ENCODE results near the gene LHFPL2.

LHFPL2 gene

GRCh38 chr5:78661044-78661443 lies 12.5 kb upstream of the LHFPL2 start:
- H3K9me2 ChIP-seq (replicated peaks; ENCODE audit: control insufficient read depth, low read length) = no peaks in the 10 kb centered on the region
- H3K9me3 ChIP-seq (ENCODE audit: control insufficient read depth, insufficient read depth, low read length) = 0 out of 2 replicates have a peak, but pooled peaks cover 3% of the 10 kb centered on the region
- H4K20me1 ChIP-seq (ENCODE audit: control insufficient read depth, insufficient read depth, low read depth, low read length) = no peaks in the 10 kb centered on the region
- H3K4me2 ChIP-seq (ENCODE audit: low read length) = no peak overlapping the region
- no peaks in the 10 kb centered on the region for H3K79me2 ChIP-seq (ENCODE audit: control insufficient read depth, low read length)
- H3F3A ChIP-seq (ENCODE audit: control insufficient read depth, insufficient read depth) = no peaks in the 10 kb centered on the region
- H3K36me3 ChIP-seq (ENCODE audit: control insufficient read depth, low read length) = no peaks in the 10 kb centered on the region
- no peak overlapping the region for H3K4me3 ChIP-seq (ENCODE audit: low read length)
- no peaks in the 10 kb centered on the region for H3K27me3 ChIP-seq (ENCODE audit: control insufficient read depth, low read length)
- no peak for TF ChIP-seq CTCF (IDR thresholded peaks at IDR 0.05; ENCODE audit: low read depth, low read length, poor library complexity, severe bottlenecking)
- no peak for TF ChIP-seq EZH2phosphoT487 (IDR thresholded peaks at IDR 0.05; ENCODE audit: borderline replicate concordance, low read length)
- no peak overlapping the region for H3K27ac ChIP-seq (ENCODE audit: low read depth, low read length)
- peaks cover 10% of the 10 kb centered on the region; the same call in 1 of the 2 replicates for H3K4me1 ChIP-seq (ENCODE audit: control insufficient read depth, low read length)

- Histone ChIP-seq H3K9me2 (replicated peaks; ENCODE audit: control insufficient read depth, low read length) (no peaks in the 10 kb centered on the region), H3K4me3 (ENCODE audit: low read length) (no peak overlapping the region), H3K27me3 (ENCODE audit: control insufficient read depth, low read length) (no peaks in the 10 kb centered on the region), H3K4me2 (ENCODE audit: low read length) (no peak overlapping the region), H4K20me1 (ENCODE audit: control insufficient read depth, insufficient read depth, low read depth, low read length) (no peaks in the 10 kb centered on the region), H3K36me3 (ENCODE audit: control insufficient read depth, low read length) (no peaks in the 10 kb centered on the region), H3F3A (ENCODE audit: control insufficient read depth, insufficient read depth) (no peaks in the 10 kb centered on the region), H3K9me3 (ENCODE audit: control insufficient read depth, insufficient read depth, low read length) (0 out of 2 replicates have a peak, but pooled peaks cover 3% of the 10 kb centered on the region), H3K79me2 (ENCODE audit: control insufficient read depth, low read length) (no peaks in the 10 kb centered on the region), H3K27ac (ENCODE audit: low read depth, low read length) (no peak overlapping the region), H3K4me1 (ENCODE audit: control insufficient read depth, low read length) (peaks cover 10% of the 10 kb centered on the region; the same call in 1 of the 2 replicates)
- TF ChIP-seq CTCF (IDR thresholded peaks at IDR 0.05; ENCODE audit: low read depth, low read length, poor library complexity, severe bottlenecking) (no peak), EZH2phosphoT487 (IDR thresholded peaks at IDR 0.05; ENCODE audit: borderline replicate concordance, low read length) (no peak)
These were observed 11.8 kb upstream of the LHFPL2 start for GRCh38 chr5:78660401-78660800.

- TF ChIP-seq EZH2phosphoT487 (IDR thresholded peaks at IDR 0.05; ENCODE audit: borderline replicate concordance, low read length) (no peak), CTCF (IDR thresholded peaks at IDR 0.05; ENCODE audit: low read depth, low read length, poor library complexity, severe bottlenecking) (no peak)
- no peaks in the 10 kb centered on the region for H3K27me3 ChIP-seq (ENCODE audit: control insufficient read depth, low read length)
- no peak overlapping the region for H3K4me3 ChIP-seq (ENCODE audit: low read length)
- peaks cover 10% of the 10 kb centered on the region; the same call in 1 of the 2 replicates for H3K4me1 ChIP-seq (ENCODE audit: control insufficient read depth, low read length)
- H3F3A ChIP-seq (ENCODE audit: control insufficient read depth, insufficient read depth) = no peaks in the 10 kb centered on the region
- H3K36me3 ChIP-seq (ENCODE audit: control insufficient read depth, low read length) = no peaks in the 10 kb centered on the region
- no peak overlapping the region for H3K4me2 ChIP-seq (ENCODE audit: low read length)
- 0 out of 2 replicates have a peak, but pooled peaks cover 3% of the 10 kb centered on the region for H3K9me3 ChIP-seq (ENCODE audit: control insufficient read depth, insufficient read depth, low read length)
- H3K9me2 ChIP-seq (replicated peaks; ENCODE audit: control insufficient read depth, low read length) = no peaks in the 10 kb centered on the region
- no peaks in the 10 kb centered on the region for H4K20me1 ChIP-seq (ENCODE audit: control insufficient read depth, insufficient read depth, low read depth, low read length)
- no peaks in the 10 kb centered on the region for H3K79me2 ChIP-seq (ENCODE audit: control insufficient read depth, low read length)
- H3K27ac ChIP-seq (ENCODE audit: low read depth, low read length) = no peak overlapping the region
These were observed 11.1 kb upstream of the LHFPL2 start for GRCh38 chr5:78659714-78660113.
